Breast epithelium (tissue), 4 donors: ENCODE data around the gene ASIP. TPM values are rescaled to one million over a fixed set of nuclear protein-coding genes. Genes with fewer than 3 reads are reported as not detected.
"Not testable (repeated sequence)": the region's sequence is repeated elsewhere in the genome, so short reads cannot be mapped to it uniquely, and the experiment has no call there.

Source experiments
- DNase-seq, 2 donors: peaks; one replicate each; pipeline ENCODE4 v3.0.0-alpha.2; 2019; ENCODE audit warnings: low spot score in 2 of 2
- H3K27ac ChIP-seq, 2 donors: fragments of 200-600 bp; sonication (generic) in 1 of 2; one replicate each; pipeline ENCODE4 v1.5.1; 2016 to 2019; ENCODE audit warnings: mild to moderate bottlenecking in 1 of 2
- H3K27me3 ChIP-seq, 2 donors: fragments of 200-600 bp; sonication (generic) in 1 of 2; one replicate each; pipeline versions ENCODE4 v1.5.1 to v1.6.0; 2017 to 2019; ENCODE audit warnings: control low read depth in 1 of 2, mild to moderate bottlenecking in 1 of 2
- H3K36me3 ChIP-seq: fragments of 200-600 bp; one replicate; pipeline ENCODE4 v1.5.1; 2019
- H3K4me1 ChIP-seq, 2 donors: fragments of 200-600 bp; sonication (generic); one replicate each; pipeline ENCODE4 v1.5.1; 2016 to 2019; ENCODE audit warnings: control low read depth in 1 of 2
- H3K4me3 ChIP-seq, 3 donors: fragments of 200-600 bp; sonication (generic); 1 replicate in 2 of 3; 2 replicates in 1 of 3; pipeline ENCODE4 v1.5.1; 2016 to 2019; ENCODE audit warnings: mild to moderate bottlenecking in 3 of 3, moderate library complexity in 2 of 3
- H3K9me3 ChIP-seq, 2 donors: fragments of 200-600 bp; sonication (generic) in 1 of 2; one replicate each; pipeline ENCODE4 v1.5.1; 2016 to 2019; ENCODE audit warnings: control low read depth in 1 of 2
- POLR2A ChIP-seq: fragments of 450-650 bp; IDR thresholded peaks from one replicate; pipeline ENCODE4 v1.6.1; 2016; ENCODE audit warnings: antibody characterized with exemption, mild to moderate bottlenecking, moderate library complexity
- POLR2AphosphoS5 ChIP-seq, 3 donors: sonication (generic); formaldehyde crosslinking; IDR thresholded peaks; one replicate each; pipeline ENCODE4 v1.6.1; 2017; ENCODE audit warnings: antibody characterized with exemption in 3 of 3
- intact Hi-C: fragments of 100-400 bp; cut with DNase I; formaldehyde crosslinking; loops from one replicate; pipeline ENCODE4 v1.15.1; 2023; ENCODE audit warnings: low total_unique reads
- total RNA-seq, 3 donors: library from RNA; depleted of rRNA; stranded (reverse); fragments of >200 nt; gene quantifications; one replicate each; pipeline ENCODE4 v1.1.0, GENCODE V29; 2016
- TF ChIP-seq, protein P1 (sequence below), 3 donors: fragments of 450-650 bp; IDR thresholded peaks; one replicate each; pipeline ENCODE4 v1.5.1; 2016 to 2017; ENCODE audit warnings: antibody characterized with exemption in 3 of 3, mild to moderate bottlenecking in 3 of 3, moderate library complexity in 3 of 3

Gene ASIP
- total RNA-seq, 3 donors from 2014 or later: 0.96 TPM; not detected in 2

- intact Hi-C loops: no loop called here
- no peak for TF ChIP-seq POLR2A
- TF ChIP-seq, protein P1, sequence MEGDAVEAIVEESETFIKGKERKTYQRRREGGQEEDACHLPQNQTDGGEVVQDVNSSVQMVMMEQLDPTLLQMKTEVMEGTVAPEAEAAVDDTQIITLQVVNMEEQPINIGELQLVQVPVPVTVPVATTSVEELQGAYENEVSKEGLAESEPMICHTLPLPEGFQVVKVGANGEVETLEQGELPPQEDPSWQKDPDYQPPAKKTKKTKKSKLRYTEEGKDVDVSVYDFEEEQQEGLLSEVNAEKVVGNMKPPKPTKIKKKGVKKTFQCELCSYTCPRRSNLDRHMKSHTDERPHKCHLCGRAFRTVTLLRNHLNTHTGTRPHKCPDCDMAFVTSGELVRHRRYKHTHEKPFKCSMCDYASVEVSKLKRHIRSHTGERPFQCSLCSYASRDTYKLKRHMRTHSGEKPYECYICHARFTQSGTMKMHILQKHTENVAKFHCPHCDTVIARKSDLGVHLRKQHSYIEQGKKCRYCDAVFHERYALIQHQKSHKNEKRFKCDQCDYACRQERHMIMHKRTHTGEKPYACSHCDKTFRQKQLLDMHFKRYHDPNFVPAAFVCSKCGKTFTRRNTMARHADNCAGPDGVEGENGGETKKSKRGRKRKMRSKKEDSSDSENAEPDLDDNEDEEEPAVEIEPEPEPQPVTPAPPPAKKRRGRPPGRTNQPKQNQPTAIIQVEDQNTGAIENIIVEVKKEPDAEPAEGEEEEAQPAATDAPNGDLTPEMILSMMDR (IDR thresholded peaks at IDR 0.05): no peak
- Histone ChIP-seq H3K27ac (peak overlapping the region in 1 of 2 donors; percentile 67), H3K9me3 (peaks cover 0 to 8% of the 10 kb centered on the region in 2 donors), H3K36me3 (no peaks in the 10 kb centered on the region), H3K27me3 (no peaks in the 10 kb centered on the region), H3K4me1 (no peaks in the 10 kb centered on the region), H3K4me3 (peak overlapping the region; percentile 39 to 67 (median 52))
- DNase-seq: no peak
Observed at GRCh38 chr20:34216382-34216742, 24.9 kb upstream of the ASIP start.

- H3K9me3 ChIP-seq: no peaks in the 10 kb centered on the region
- H3K4me3 ChIP-seq: no peak overlapping the region
- no peak for DNase-seq
- H3K27me3 ChIP-seq: no peaks in the 10 kb centered on the region
- intact Hi-C loops: no loop called here
- H3K36me3 ChIP-seq: no peaks in the 10 kb centered on the region
- H3K27ac ChIP-seq: no peak overlapping the region
- TF ChIP-seq, protein P1 (IDR thresholded peaks at IDR 0.05): no peak
- TF ChIP-seq POLR2AphosphoS5 (IDR thresholded peaks at IDR 0.05) (no peak), POLR2A (no peak)
- H3K4me1 ChIP-seq: no peaks in the 10 kb centered on the region
Observed at GRCh38 chr20:34220561-34220960, 20.7 kb upstream of the ASIP start.

DNA sequence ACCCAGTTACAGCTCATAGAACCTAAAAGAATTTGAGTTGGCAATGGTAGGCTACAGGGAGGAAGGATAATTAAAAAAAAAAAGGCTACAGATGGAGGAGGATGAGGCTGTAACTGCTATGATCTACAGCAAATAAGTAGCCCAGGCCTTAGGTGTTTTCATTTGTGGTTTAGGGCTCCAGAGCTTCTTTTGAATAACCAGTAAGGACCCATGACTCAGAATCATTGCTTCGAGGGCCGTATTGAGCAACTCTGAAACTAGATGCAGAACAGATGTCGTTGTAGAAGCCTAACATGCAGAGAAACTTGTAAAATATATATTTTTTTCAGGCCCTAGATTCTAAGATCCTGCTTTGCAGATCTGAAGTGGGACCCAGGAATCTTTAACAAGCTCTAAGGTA is 19.0 kb upstream of the ASIP start:
- Histone ChIP-seq H3K9me3 (no peaks in the 10 kb centered on the region), H3K27me3 (no peaks in the 10 kb centered on the region), H3K4me3 (no peak overlapping the region), H3K27ac (peak overlapping the region; percentile 74 to 81), H3K36me3 (no peaks in the 10 kb centered on the region), H3K4me1 (no peaks in the 10 kb centered on the region)
- TF ChIP-seq POLR2AphosphoS5 (IDR thresholded peaks at IDR 0.05): no peak
- TF ChIP-seq, protein P1 (IDR thresholded peaks at IDR 0.05): no peak
- no peak for TF ChIP-seq POLR2A
- DNase-seq: no peak
- intact Hi-C loops: no loop called here

- H3K4me1 ChIP-seq, H3K9me3 ChIP-seq, H3K27me3 ChIP-seq, H3K36me3 ChIP-seq, H3K4me3 ChIP-seq, intact Hi-C loops, DNase-seq, H3K27ac ChIP-seq: not testable (repeated sequence)
Observed at GRCh38 chr20:34224251-34224650, 17.0 kb upstream of the ASIP start.

- Histone ChIP-seq H3K27ac (no peak overlapping the region), H3K4me3 (no peak overlapping the region), H3K27me3 (no peaks in the 10 kb centered on the region), H3K4me1 (no peaks in the 10 kb centered on the region), H3K36me3 (no peaks in the 10 kb centered on the region), H3K9me3 (peaks cover 0 to 3% of the 10 kb centered on the region in 2 donors)
- TF ChIP-seq POLR2A (no peak), POLR2AphosphoS5 (IDR thresholded peaks at IDR 0.05) (no peak)
- TF ChIP-seq, protein P1 (IDR thresholded peaks at IDR 0.05): no peak
- intact Hi-C loops: no loop called here
- no peak for DNase-seq
Observed at GRCh38 chr20:34231634-34232033, 9.6 kb upstream of the ASIP start.

DNA sequence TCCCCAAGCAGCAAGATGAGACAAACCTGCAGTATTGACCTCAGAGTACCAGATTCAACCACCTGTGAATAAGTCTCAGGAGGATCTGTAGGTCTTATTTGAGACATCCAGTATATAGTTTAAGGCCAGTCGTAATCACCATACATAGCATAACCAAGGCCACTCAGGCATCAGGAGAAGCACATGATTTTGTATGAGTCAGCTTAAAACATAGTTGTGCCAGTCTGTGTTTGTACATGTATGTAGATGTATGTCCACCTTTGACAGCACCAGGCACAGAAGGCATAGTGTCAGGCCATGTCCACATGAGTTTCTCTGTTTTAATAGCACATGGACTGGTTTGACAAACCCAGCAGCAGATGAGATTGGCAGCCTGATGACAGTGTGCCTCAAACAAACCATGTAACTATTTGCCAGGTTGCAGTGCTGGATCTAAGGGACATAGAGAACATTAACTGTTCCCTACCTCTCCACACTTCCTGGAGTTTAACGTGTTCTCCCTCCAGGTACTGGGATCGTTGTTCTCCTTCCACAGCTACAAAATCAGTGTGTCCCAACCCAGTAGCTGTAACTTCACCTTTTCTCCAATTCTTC is 8.6 kb upstream of the ASIP start:
- intact Hi-C loops: no loop called here
- H3K27ac ChIP-seq: no peak overlapping the region
- H3K4me3 ChIP-seq: no peak overlapping the region
- no peaks in the 10 kb centered on the region for H3K4me1 ChIP-seq
- TF ChIP-seq POLR2A (no peak), POLR2AphosphoS5 (IDR thresholded peaks at IDR 0.05) (no peak)
- TF ChIP-seq, protein P1 (IDR thresholded peaks at IDR 0.05): no peak
- no peaks in the 10 kb centered on the region for H3K36me3 ChIP-seq
- DNase-seq: no peak
- peaks cover 0 to 13% of the 10 kb centered on the region in 2 donors for H3K9me3 ChIP-seq
- no peaks in the 10 kb centered on the region for H3K27me3 ChIP-seq
